H1 (cell line): ENCODE measurements around the gene RAB3IL1.

Source experiments
- CBX5 ChIP-seq: fragments of 300-800, 300-1000 bp; sonication (generic); IDR thresholded peaks from 2 replicates; pipeline ENCODE4 v1.7.1; 2016; ENCODE audit warnings: antibody characterized with exemption, low read length, low read depth
- CREB1 ChIP-seq: IDR thresholded peaks from 2 replicates; pipeline ENCODE4 v1.6.1; 2012; ENCODE audit warnings: inconsistent platforms
- CTCF ChIP-seq, 3 experiments: IDR thresholded peaks; 1 replicate in 2 of 3; 2 replicates in 1 of 3; pipeline versions ENCODE4 v1.5.1 to v1.6.1; 2011; ENCODE audit warnings: low read length in 3 of 3, mild to moderate bottlenecking in 3 of 3, inconsistent platforms in 2 of 3, low read depth in 1 of 3, moderate library complexity in 1 of 3; ENCODE audit not compliant: insufficient read depth in 1 of 3; ENCODE audit errors: control extremely low read depth in 1 of 3
- POLR2A ChIP-seq, 2 experiments: IDR thresholded peaks; 1 replicate in 1 of 2; 2 replicates in 1 of 2; pipeline ENCODE4 v1.6.1; 2011; ENCODE audit warnings: low read depth in 2 of 2, low read length in 2 of 2, mild to moderate bottlenecking in 2 of 2; ENCODE audit errors: control extremely low read depth in 1 of 2
- SP1 ChIP-seq: IDR thresholded peaks from 2 replicates; pipeline ENCODE4 v1.6.1; 2011; ENCODE audit warnings: low read depth, low read length
- SUZ12 ChIP-seq: fragments of 200-600 bp; sonication (generic); IDR thresholded peaks from 2 replicates; pipeline ENCODE4 v1.6.1; 2012; ENCODE audit warnings: mild to moderate bottlenecking, inconsistent platforms, low read length, moderate library complexity, mixed read lengths

- no peak for TF ChIP-seq CBX5
- no peak for TF ChIP-seq CREB1
- no peak for TF ChIP-seq SUZ12
- TF ChIP-seq POLR2A (IDR thresholded peaks at IDR 0.05; ENCODE audit: control extremely low read depth in 1 of 2, low read depth in 2 of 2, low read length in 2 of 2): peak in 1 of 2 experiments; percentile 53; a peak in 1 of 3 replicates
- no peak for TF ChIP-seq SP1
- no peak for TF ChIP-seq CTCF (IDR thresholded peaks at IDR 0.05; ENCODE audit: control extremely low read depth in 1 of 3, insufficient read depth in 1 of 3, low read depth in 1 of 3, low read length in 3 of 3)
These were observed 45.0 kb upstream of the RAB3IL1 start for GRCh38 chr11:61962213-61963015.
